Neural cell (in vitro differentiated cells): ENCODE measurements around the gene GFRA1.

Experiments used
- CTCF ChIP-seq: fragments of 450-650 bp; IDR thresholded peaks from 2 replicates; pipeline ENCODE4 v1.5.1; 2014; ENCODE audit warnings: antibody characterized with exemption, mild to moderate bottlenecking, moderate library complexity; ENCODE audit not compliant: poor library complexity, severe bottlenecking
- EZH2 ChIP-seq: fragments of 200-600, 300-800 bp; shearing (Covaris generic), sonication (generic); IDR thresholded peaks from 2 replicates; pipeline ENCODE4 v1.6.1; 2014; ENCODE audit warnings: antibody characterized with exemption, low read length, borderline replicate concordance, mild to moderate bottlenecking; ENCODE audit not compliant: insufficient read depth, poor library complexity, severe bottlenecking
- POLR2AphosphoS5 ChIP-seq: IDR thresholded peaks from 2 replicates; pipeline ENCODE4 v1.6.1; 2012
- TAF1 ChIP-seq: IDR thresholded peaks from 2 replicates; pipeline ENCODE4 v1.6.1; 2012; ENCODE audit warnings: low read depth

- TF ChIP-seq CTCF (no peak), POLR2AphosphoS5 (no peak), TAF1 (no peak), EZH2 (no peak)
Measured at GRCh38 chr10:116099023-116099420, 174.0 kb downstream of the GFRA1 start.
